8988T (cell line): ENCODE measurements around the gene C1orf94.

Source experiments
- DNase-seq: peaks from one replicate; pipeline ENCODE4 v3.0.0; 2011

C1orf94 gene, protein sequence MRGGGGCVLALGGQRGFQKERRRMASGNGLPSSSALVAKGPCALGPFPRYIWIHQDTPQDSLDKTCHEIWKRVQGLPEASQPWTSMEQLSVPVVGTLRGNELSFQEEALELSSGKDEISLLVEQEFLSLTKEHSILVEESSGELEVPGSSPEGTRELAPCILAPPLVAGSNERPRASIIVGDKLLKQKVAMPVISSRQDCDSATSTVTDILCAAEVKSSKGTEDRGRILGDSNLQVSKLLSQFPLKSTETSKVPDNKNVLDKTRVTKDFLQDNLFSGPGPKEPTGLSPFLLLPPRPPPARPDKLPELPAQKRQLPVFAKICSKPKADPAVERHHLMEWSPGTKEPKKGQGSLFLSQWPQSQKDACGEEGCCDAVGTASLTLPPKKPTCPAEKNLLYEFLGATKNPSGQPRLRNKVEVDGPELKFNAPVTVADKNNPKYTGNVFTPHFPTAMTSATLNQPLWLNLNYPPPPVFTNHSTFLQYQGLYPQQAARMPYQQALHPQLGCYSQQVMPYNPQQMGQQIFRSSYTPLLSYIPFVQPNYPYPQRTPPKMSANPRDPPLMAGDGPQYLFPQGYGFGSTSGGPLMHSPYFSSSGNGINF

DNA sequence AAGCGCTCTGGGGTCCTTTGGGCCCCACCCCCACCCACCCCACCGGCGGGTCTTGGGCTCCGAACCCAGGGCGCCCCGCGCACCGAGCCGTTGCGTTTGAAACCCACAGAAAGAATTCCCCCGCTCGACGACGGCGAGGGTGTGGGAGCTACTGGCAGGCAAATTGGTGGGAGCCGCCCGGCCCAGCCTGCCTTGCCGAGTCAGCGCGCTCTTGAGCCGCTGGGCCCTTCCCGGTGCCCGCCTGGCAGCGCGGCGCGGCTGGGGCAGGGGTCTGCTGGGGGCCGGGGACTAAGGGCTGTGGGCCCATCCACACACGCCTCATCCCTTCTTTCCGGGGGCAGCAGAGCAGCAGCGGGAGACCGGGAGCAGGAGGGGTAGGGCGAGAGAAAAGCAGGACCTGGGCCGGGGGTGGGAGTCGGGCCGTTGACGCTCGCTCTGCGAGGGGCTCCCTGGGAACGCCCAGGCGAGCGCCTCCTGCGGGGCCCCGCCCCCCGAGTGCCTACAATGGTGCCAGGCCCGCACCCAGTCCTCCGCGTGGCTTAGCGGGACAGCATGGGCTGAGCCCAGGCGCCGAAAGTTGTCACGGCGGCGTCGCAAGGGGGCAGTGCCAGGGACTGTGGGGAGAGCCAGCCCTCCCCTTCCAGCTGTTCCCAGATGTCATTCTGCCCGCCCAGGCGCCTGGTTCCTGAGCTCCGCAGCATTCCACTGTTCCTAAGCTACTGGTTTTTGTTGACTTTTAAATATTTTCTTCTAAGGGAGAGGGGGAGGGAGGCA is at the start of gene C1orf94:
TSS of gene C1orf94 (plus strand) at position 78 of the 774 bp plus-strand sequence. CDS start 883 bp downstream, outside the sequence.
- DNase-seq: no peak

DNA sequence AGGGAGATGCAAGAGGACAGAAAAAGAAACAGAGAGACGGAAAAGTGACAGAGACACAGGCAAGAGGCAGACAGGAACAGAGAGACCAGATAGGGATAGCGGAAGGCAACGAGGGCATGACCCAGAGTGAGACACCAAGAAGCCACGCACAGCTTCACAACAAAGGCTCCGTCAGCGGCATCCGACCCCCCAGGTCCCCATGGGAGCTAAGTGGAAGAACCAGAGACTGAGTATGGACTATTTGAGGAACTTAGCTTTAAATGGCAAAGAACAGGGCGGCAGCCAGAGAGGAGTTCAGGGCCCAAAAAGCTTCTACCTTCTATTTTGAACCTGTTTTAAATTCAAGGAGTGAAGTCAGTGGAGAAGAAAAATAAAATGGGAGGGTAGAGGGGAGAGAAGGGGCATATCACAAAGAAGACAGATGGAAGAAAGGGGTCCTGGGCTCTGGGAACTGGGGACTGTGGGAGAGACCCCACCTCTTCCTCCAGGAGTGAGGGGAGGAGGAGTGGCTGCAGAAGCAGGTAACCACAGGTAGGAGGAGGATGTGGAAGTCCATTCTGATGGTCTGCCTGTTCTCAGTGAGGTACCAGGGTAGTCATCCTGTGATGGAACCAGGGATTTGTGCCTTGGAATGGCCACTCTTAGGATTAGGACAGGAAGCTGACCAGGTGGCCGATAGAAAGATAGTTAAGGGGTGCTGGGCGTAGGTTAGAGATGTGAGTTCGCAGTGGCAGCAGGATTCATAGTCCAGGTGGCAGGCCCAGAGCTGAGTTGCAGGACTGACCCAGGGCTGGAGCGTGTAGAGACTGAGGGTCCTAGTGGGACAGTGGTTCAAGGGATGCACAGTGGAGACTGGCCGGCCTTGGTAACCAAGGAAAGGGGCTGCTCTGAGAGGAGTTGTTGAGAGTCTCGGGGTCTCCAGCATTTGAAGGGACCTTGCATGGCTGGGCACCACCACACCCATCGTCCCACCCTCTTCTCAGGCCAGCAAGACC is 49.4 kb upstream of the C1orf94 start:
- DNase-seq: no peak

DNA sequence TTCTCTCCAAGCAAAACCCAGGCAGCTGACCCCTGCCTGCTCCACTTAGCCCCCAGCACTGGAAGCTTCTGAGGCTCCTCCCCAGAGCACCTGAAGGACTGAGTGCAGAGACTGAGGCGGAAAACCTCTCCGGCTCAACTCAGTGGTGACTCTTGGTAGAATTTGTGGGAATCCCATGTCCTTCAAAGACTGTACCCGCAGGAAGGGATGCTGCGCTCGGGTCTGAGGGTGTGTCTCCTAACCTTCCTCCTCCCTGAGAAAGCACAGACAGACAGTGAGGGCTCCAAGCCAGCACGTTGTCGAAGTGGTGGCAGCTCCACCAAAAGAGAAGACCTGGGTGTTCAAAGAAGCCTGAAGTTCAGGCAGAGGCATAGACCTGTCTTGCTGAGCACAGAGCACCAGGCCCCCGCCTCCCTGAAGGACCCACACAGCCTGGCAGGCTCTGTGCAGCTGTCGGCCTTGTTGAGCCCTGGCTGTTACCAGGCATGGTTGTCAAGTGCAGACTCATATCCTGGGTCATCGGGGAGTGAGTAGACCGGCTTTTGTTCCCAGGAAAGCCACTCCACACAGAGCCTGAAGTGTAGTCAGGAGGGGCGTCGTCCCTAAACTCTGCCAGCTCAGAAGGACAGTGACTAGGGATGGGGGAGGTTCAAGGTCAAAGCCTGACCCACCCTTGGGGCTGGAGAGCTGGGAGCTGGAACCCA is 48.4 kb upstream of the C1orf94 start:
- no peak for DNase-seq

DNA sequence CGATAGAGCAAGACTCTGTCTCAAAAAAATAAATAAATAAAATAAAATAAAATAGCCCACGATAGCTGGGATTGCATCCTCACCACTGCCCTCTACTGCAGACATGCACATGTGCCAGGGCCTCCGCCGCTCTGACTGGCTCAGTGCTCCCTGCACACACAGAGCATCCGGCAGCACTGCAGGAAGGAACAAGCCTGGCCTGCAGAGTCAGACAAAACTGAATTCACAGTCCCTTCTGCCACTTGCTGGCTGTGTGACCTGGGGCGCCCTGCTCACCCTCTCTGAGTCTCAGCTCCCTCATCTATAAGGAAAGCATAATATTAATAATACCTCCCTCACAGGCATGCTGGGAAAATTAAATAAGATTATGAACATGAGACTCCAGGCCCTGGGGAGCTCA is 47.1 kb upstream of the C1orf94 start:
- DNase-seq: no peak

DNA sequence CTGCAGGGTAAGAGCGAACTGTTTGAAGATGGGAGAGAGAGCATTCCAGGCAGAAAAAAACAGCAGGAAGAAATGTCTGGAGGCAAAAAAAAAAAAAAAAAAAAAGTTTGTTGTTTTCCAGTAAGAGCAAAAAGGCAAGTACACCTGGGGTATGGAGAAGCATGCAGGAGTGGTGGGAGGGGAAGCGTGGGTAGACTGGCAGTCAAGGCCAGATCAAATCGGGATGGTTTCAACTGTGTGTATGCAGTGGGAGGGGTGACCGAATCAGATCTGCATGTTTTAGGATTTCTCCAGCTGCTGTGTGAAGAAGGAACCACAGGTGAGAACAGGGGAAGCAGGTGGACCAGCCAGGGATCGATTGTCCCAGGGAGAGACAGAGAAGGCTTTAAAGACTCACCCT is 46.4 kb upstream of the C1orf94 start:
- no peak for DNase-seq

DNA sequence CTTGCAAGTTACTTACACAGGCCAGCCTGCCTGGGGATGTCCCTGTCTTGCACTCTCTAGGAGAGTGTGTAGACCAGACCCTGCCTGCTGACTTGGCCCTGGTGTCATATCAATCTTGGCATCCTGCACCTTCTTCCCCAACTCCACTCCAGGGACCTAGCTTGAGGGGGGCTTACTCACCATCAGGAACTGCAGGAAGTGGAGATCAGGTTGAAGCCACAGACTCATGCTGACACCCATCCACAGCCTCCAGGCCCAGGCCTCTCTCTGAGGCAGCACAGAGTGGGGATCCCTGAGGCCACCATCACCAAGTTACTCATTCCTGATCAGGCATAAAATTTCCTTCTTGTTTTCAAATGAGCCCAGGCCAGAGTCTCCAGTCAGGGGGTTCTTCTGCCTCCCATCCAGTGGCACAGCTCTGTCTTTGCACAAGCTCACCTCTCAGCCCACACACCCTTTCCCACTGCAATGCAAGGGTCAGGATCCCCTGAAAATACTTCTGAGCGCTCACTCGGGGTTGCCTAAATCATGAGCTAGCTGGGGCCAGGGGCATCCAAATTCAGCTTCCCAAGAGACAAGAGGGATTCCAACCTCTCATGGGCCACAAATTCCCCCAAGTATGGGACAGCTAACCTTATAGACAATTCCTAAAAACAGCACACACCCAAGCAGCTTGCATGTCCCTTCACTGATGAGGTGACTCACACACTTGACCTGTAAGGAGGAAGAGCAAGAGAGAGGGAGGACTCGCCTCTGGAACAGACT is 45.1 kb upstream of the C1orf94 start:
- DNase-seq: no peak

DNA sequence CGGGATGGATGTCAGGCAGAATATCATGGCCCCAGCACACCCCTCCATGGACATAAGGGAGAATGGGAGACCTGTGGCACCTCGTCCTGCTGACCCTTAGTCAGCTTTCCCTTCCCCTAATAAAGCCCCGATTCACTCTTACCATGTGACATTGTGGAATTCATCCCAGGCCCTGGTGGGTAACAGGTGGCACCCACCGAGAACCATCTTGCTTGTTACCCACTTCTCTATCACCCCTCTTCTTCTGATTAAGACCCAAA is 44.6 kb upstream of the C1orf94 start:
- no peak for DNase-seq

DNA sequence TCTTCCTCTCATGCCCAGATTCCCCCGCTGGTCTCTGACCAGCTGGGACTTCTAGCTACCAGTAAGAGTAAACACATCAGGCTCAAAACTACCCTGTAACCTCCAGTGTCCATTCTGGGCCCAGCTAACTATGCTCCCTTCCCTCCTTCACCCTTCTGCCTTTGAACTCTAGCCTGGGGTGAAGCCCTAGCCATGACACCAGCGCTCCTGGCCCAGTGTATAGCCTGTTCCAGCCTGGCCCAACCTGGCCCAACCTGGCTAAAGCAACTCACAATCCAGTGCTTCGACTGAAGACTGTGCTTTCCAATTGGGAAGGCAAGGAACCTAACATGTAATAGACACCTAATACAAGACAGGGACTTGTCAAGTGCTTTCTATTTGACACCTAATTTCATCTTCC is 39.3 kb upstream of the C1orf94 start:
- no peak for DNase-seq

DNA sequence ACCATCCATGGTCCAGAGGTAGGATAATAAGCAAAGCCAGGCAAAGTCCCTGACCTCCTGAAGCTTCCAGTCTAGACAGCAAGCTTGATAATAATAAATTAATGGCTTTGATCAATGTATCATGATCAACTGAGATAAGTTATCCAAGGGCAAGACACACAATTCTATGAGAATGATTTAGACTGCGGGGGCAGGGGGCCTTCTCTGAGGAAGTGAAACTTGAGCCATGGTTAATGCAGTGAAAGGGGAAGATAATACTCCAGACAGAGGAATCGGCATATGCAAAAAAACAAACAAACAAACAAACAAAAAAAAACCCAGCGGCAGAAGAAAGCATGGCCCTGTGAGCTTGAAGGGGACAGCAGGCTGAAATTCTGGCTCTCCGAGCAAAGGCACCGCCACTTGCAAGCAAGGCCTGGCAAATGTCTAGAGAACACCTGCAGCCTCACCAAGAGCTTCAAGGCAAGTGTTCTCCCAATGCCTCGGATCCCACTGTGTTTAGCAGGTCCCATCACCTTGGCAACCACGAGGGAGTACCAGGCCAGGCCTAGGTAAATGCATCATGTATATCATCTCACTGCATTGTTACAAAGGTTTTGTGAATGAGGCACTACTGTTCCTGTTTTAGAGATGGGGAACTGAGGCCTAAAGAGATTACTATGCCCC is 36.6 kb upstream of the C1orf94 start:
- DNase-seq: no peak

DNA sequence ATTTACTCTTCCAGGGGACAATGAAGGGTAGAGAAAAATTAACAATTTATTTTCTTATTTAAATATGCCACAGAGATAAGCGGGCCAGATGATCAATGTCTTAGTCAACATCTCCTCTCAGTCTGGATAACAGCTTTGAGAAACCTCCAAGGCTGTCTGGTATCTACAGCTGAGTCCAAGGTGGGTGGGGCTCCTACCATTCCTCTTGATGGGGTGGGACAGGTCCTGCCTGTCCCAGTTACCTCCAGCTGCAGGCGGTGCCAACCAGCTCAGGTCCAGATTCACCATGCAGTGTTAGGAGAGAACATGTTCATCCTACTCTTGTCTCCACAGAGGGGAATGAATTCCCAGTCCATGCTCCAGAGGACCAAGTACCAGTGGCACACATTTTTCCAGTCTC is 32.7 kb upstream of the C1orf94 start:
- DNase-seq: no peak

DNA sequence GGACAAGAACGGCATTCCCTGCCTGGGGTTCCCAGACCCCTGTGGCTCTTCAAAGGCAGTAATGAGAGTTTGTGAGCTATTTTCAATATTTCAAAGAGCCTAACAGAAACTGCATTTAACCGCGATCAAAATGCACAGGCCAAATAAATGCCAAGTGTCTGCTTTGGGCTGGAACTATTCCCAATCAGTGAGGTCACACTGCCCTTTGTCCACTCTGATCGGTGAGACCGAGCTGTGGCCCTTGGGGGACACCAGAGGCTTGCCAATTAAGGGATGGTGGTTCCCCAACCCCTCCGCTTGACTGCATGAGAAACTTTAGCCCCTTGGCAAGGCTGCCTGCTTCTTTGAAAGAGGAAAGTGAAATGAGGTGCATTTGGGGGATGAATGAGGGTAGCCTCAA is 31.9 kb upstream of the C1orf94 start:
- DNase-seq: no peak

DNA sequence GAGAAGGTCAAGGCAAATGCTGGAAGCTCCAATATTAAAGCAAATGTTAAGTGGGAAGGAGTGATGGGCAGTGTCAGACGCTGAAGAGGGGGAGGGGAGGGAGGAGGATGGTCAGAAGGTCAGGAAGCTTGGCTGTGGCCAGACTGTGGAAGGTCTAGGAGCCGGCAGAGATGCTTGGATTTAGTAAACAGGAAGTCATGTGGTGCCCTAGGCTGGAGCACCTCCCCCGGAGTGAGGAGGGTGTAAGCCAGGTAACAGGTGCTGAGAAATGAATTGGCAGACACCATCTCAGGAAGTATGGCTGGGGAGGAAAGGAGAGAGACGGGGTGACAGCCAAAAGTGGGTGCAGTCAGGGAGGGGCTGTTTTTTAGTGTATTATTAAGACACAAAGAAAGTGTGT is 29.4 kb upstream of the C1orf94 start:
- DNase-seq: no peak

DNA sequence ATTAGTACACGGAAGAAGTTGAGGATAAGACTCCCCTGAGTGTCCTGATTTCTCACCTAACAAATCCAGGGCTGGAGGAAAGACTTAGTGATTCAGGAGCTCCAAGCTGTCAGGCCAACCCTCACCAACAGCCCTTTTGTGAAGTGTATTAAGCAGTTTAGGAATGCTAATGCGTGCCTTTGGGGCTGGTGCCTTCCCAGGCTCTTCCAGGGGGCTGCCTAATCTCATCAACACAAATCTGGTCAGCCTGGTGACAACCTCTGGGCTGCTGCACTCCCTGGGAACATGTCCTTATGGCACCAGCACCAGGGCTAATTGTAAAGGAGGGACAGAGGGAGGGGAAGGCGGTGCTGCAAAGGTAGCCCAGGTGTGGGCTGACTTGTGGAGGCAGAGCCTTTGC is 27.2 kb upstream of the C1orf94 start:
- DNase-seq: no peak

DNA sequence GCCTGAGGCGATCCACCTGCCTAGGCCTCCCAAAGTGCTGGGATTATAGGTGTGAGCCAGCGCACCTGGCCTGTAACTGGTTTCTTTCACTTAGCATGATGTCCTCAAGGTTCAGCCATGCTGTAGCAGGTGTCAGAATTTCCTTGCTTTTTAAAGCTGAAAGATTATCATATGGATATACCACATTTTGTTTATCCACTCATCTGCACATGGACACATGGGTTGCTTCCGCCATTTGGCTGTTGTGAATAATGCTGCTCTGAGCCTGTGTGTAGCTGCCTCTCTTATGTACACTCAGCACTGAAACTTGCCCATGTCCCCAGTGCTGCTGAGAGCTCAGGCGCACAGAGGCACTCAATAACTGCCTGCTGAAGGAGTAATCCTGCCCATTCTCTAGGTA is 23.5 kb upstream of the C1orf94 start:
- DNase-seq: no peak

DNA sequence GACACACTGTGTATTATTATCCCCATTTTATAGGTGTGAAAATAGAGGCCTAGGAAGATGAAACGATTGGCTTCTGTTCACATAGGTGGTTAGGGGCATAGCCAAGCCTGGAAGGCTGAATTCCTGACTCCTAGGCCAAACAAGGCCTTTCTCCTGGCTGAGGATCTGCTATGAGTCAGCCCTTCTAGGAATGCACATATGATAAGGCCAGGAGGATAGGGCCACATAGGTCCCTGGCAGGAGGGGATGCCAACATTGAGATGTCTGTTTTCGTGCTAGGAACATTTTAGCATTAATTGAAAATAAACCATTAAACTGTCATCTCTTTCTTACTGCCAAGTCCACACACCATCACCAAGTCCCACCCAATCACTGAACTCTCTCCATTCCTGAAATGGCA is 20.8 kb upstream of the C1orf94 start:
- DNase-seq: no peak

DNA sequence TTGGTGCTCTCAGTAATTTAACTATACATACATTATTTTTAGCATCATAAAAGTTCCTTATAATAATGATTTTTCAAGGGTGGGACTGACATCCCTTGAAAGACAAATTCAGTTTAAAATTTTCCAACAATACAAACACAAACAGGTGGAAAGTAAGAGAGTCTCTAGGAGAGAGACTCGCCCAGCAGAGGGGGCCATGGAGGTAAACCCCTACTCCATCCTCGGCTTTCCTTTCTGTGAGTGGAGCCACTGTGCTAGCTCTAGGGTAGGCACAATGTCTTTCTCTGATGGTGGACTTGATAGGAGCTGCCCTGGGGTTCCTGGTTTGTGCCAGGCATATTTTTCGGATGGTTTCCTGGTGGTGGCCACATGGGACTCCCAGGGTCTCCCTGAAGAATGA is 20.0 kb upstream of the C1orf94 start:
- no peak for DNase-seq

DNA sequence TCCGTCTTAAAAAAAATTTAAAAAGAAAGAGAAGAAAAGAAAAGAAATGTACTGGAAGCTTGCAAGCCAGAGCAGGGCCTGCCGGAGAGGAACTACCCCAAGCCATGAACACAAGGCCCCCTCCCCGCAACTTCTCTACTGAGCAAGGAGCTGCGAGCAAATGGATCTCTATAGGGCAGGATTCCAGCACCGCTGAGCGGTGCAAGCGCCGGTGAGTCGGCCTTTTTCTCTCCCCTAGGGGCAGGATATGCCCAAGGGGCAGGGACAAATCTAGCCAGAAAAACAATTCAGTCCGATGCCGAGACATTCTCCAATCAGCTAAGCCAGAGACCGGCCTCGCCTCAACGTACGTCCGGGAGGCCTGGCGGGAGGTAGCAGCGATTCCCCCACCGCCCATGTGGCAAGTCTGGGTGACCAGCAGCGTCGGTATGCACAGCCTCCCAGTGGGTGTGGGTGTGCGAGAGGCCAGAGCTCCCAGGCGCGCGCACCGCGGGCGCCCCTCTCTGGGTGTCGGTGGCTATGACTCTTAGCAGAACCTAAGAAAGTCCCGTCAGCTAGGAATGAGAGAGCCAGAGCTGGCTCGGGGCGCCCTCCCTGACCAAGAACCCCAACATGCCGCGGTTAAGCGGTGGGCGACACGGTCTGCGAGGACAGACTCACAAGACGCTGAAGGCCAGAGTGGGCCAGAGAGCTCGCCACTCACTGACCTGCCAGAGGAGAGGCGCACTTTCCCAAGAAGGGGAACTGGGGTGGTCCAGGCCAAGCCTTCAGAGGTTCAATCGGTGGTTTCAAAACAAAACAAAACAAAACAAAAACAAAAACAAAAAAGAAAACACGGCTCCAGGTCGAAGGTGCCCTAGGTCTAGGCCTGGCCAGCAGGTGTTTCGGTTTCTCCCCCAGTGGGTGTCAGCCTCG is 13.6 kb upstream of the C1orf94 start:
- no peak for DNase-seq

DNA sequence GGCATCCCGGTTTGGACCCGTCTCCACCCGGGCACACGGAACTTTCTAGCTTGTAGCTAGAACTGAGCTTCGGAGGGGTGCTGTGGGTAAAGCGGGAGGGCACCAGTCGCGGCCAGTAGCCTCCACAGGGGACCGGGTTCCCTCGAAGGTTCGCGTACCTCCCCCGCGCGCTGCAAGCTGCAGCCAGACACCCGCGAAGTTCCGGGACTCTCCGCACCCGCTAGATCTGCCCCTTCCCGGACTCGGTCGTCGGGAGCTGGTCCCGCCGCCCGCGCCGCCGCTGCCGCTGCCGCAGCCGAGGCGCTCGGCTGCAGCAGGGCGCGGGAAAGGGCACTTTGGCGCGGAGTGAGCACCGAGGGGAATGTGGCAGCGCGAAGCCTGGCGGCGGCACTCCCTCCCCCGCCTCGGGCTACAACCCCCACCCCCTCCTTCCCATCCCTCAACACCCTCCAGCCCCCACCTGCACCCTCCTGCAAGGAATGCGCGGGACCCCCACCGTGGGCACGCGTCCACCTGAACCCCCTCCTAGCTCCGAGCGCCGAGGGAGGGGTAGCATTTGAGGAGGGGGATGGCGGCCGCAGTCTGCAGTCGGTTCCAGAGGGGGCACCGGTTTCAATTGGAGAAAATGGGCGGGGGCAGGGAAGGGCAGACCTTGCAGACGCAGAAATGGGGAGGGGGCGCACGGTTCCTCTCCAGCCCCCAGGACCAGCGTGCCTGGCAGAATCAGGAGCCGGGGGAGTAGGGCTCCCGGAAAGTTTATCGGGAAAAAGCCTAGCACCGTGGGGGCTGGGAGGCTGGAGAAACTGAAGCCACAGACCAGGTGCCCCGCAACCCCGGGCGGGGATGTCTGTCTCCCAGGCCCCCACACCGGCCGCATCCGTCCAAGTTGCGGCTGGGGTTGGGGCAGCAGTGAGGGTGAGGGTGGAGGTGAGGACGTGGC is 12.6 kb upstream of the C1orf94 start:
- no peak for DNase-seq
